NOMO-1 treated with DMSO at 0.1 percent for 48 hours (cell line): Measurements from ENCODE around the gene MCUB.
"Not testable (repeated sequence)": the region's sequence is repeated elsewhere in the genome, so short reads cannot be mapped to it uniquely, and the experiment has no call there.

ENCODE experiments used
- DNase-seq: peaks from one replicate; lab custom pipeline; 2025; ENCODE audit not compliant: unreplicated experiment; lab: John Stamatoyannopoulos, UW

The MCUB gene

GRCh38 chr4:109578846-109579245 is 18.8 kb downstream of the MCUB start:
- no peak for DNase-seq

- DNase-seq = not testable (repeated sequence)
Observed at GRCh38 chr4:109579997-109580396, 20.0 kb downstream of the MCUB start.

GRCh38 chr4:109588176-109588575 is 28.1 kb downstream of the MCUB start:
- DNase-seq = no peak

- no peak for DNase-seq
Observed at GRCh38 chr4:109589119-109589518, 29.1 kb downstream of the MCUB start.

GRCh38 chr4:109589605-109590004 is 29.6 kb downstream of the MCUB start:
- no peak for DNase-seq

GRCh38 chr4:109590905-109591304 is 30.9 kb downstream of the MCUB start:
- DNase-seq = no peak

- DNase-seq = no peak
Observed at GRCh38 chr4:109592367-109592766, 32.3 kb downstream of the MCUB start.

- DNase-seq = not testable (repeated sequence)
Observed at GRCh38 chr4:109595123-109595522, 35.1 kb downstream of the MCUB start.

- DNase-seq = not testable (repeated sequence)
Observed at GRCh38 chr4:109596420-109597085, 36.5 kb downstream of the MCUB start.

GRCh38 chr4:109599046-109599652 is 39.1 kb downstream of the MCUB start:
- DNase-seq = no peak

- no peak for DNase-seq
Observed at GRCh38 chr4:109600431-109600830, 40.4 kb downstream of the MCUB start.

GRCh38 chr4:109601336-109601735 is 41.3 kb downstream of the MCUB start:
- DNase-seq = no peak

GRCh38 chr4:109607976-109608375 is 47.9 kb downstream of the MCUB start:
- no peak for DNase-seq

GRCh38 chr4:109608879-109609278 is 48.8 kb downstream of the MCUB start:
- DNase-seq = no peak

- no peak for DNase-seq
Observed at GRCh38 chr4:109609431-109609830, 49.4 kb downstream of the MCUB start.

- DNase-seq = no peak
Observed at GRCh38 chr4:109610489-109610888, 50.4 kb downstream of the MCUB start.

GRCh38 chr4:109611045-109611646 is 51.1 kb downstream of the MCUB start:
- DNase-seq = peak; percentile 20

GRCh38 chr4:109614015-109614414 is 54.0 kb downstream of the MCUB start:
- no peak for DNase-seq

- no peak for DNase-seq
Observed at GRCh38 chr4:109614466-109614865, 54.4 kb downstream of the MCUB start.

- no peak for DNase-seq
Observed at GRCh38 chr4:109615742-109616141, 55.7 kb downstream of the MCUB start.

GRCh38 chr4:109616243-109616642 is 56.2 kb downstream of the MCUB start:
- DNase-seq = no peak

GRCh38 chr4:109622626-109623025 is 62.6 kb downstream of the MCUB start:
- DNase-seq = peak; percentile 57
